Gastrocnemius medialis (tissue), 4 donors: ENCODE results near the gene IDH3B. TPM values are rescaled to one million over a fixed set of nuclear protein-coding genes. Genes with fewer than 3 reads are reported as not detected.

ENCODE experiments used
- ATAC-seq, 2 donors: fragments of 150-250 bp; one replicate each; pipeline ENCODE4 v1.9.1; 2016
- DNase-seq, 2 donors: peaks; one replicate each; pipeline ENCODE4 v3.0.0-alpha.2; 2019
- H3K27ac ChIP-seq, 4 donors: fragments of 200-600 bp; sonication (generic); 1 replicate in 1 of 4; 2 replicates in 3 of 4; pipeline ENCODE4 v1.5.1; 2016 to 2018; ENCODE audit warnings: mild to moderate bottlenecking in 2 of 4, moderate library complexity in 1 of 4
- H3K27me3 ChIP-seq, 3 donors: fragments of 200-600 bp; sonication (generic) in 2 of 3; 1 replicate in 1 of 3; 2 replicates in 2 of 3; pipeline versions ENCODE4 v1.5.1 to v1.6.0; 2016 to 2019; ENCODE audit warnings: mild to moderate bottlenecking in 1 of 3, moderate library complexity in 1 of 3
- H3K36me3 ChIP-seq, 2 donors: fragments of 200-600 bp; sonication (generic) in 1 of 2; one replicate each; pipeline ENCODE4 v1.5.1; 2017 to 2018
- H3K4me1 ChIP-seq, 2 donors: fragments of 200-600 bp; sonication (generic) in 1 of 2; one replicate each; pipeline ENCODE4 v1.5.1; 2016 to 2017; ENCODE audit warnings: mild to moderate bottlenecking in 2 of 2
- H3K4me3 ChIP-seq, 4 donors: fragments of 200-600 bp; sonication (generic) in 3 of 4; 1 replicate in 1 of 4; 2 replicates in 3 of 4; pipeline ENCODE4 v1.5.1; 2016 to 2019; ENCODE audit warnings: mild to moderate bottlenecking in 2 of 4
- H3K9me3 ChIP-seq, 3 donors: fragments of 200-600 bp; sonication (generic) in 2 of 3; 1 replicate in 1 of 3; 2 replicates in 2 of 3; pipeline ENCODE4 v1.5.1; 2016 to 2019
- CTCF ChIP-seq, 5 experiments: fragments of 450-650 bp in 3 of 5; fragments of 200-600 bp in 2 of 5; sonication (generic) in 2 of 5; IDR thresholded peaks in 4 of 5; conservative IDR thresholded peaks in 1 of 5; 1 replicate in 4 of 5; 2 replicates in 1 of 5; pipeline ENCODE4 v1.5.1; 2016 to 2019; ENCODE audit warnings: antibody characterized with exemption in 5 of 5, mild to moderate bottlenecking in 3 of 5, moderate library complexity in 3 of 5
- POLR2A ChIP-seq, 2 donors: fragments of 450-650 bp; IDR thresholded peaks; one replicate each; pipeline ENCODE4 v1.6.1; 2017; ENCODE audit warnings: antibody characterized with exemption in 2 of 2, mild to moderate bottlenecking in 2 of 2, moderate library complexity in 2 of 2
- in situ Hi-C, 4 donors: fragments of 200-750 bp; cut with MboI; loops; one replicate each; pipeline versions ENCODE4 v1.15.0 to v1.8.0; 2017; ENCODE audit warnings: low sequenced_read_pairs in 4 of 4
- intact Hi-C: fragments of 100-400 bp; cut with DNase I; formaldehyde crosslinking; loops from one replicate; pipeline ENCODE4 v1.15.1; 2023; ENCODE audit warnings: low total_unique reads
- total RNA-seq, 4 donors: library from RNA; depleted of rRNA; stranded (reverse); fragments of >200 nt; gene quantifications; one replicate each; pipeline versions ENCODE4 v1.1.0 to v1.2.3, GENCODE V29; 2016

Gene IDH3B
- total RNA-seq, 4 donors from 2014 or later: 95.5 to 176 (median 136) TPM

GRCh38 chr20:2703716-2704475, 39.9 kb upstream of the IDH3B start:
- Histone ChIP-seq H3K27ac (no peak overlapping the region), H3K36me3 (no peaks in the 10 kb centered on the region), H3K4me3 (no peak overlapping the region), H3K4me1 (no peaks in the 10 kb centered on the region), H3K9me3 (no peaks in the 10 kb centered on the region), H3K27me3 (no peaks in the 10 kb centered on the region)
- in situ Hi-C loops (loop anchor here in 1 of 4 donors (25.0 kb wide), 1 partner anchor 308 kb away; no protein-coding TSS in a partner anchor), intact Hi-C loops (no loop called here)
- no peak for TF ChIP-seq CTCF (IDR thresholded peaks at IDR 0.05 in 4 of 5, conservative IDR thresholded peaks at IDR 0.05 in 1 of 5)
- TF ChIP-seq POLR2A (IDR thresholded peaks at IDR 0.05): no peak
- no peak for ATAC-seq
- DNase-seq: no peak

GRCh38 chr20:2701671-2702081, 37.7 kb upstream of the IDH3B start:
- Histone ChIP-seq H3K4me3 (no peak overlapping the region), H3K36me3 (no peaks in the 10 kb centered on the region), H3K9me3 (no peaks in the 10 kb centered on the region), H3K4me1 (no peaks in the 10 kb centered on the region), H3K27me3 (peaks cover 0 to 4% (median 2%) of the 10 kb centered on the region in 3 donors), H3K27ac (no peak overlapping the region)
- ATAC-seq: no peak
- no peak for DNase-seq
- intact Hi-C loops (no loop called here), in situ Hi-C loops (loop anchor here in 1 of 4 donors (25.0 kb wide), 1 partner anchor 311 kb away; no protein-coding TSS in a partner anchor)
- TF ChIP-seq CTCF (IDR thresholded peaks at IDR 0.05 in 4 of 5, conservative IDR thresholded peaks at IDR 0.05 in 1 of 5) (no peak), POLR2A (IDR thresholded peaks at IDR 0.05) (no peak)

GRCh38 chr20:2700913-2701620, 37.1 kb upstream of the IDH3B start:
- TF ChIP-seq CTCF (IDR thresholded peaks at IDR 0.05 in 4 of 5, conservative IDR thresholded peaks at IDR 0.05 in 1 of 5) (no peak), POLR2A (IDR thresholded peaks at IDR 0.05) (no peak)
- ATAC-seq (no peak), DNase-seq (no peak)
- Histone ChIP-seq H3K9me3 (no peaks in the 10 kb centered on the region), H3K27ac (no peak overlapping the region), H3K27me3 (peaks cover 4 to 7% (median 4%) of the 10 kb centered on the region in 3 donors), H3K4me1 (no peaks in the 10 kb centered on the region), H3K36me3 (no peaks in the 10 kb centered on the region), H3K4me3 (no peak overlapping the region)
- intact Hi-C loops (no loop called here), in situ Hi-C loops (loop anchor here in 1 of 4 donors (25.0 kb wide), 1 partner anchor 311 kb away; no protein-coding TSS in a partner anchor)

- intact Hi-C loops: no loop called here
- in situ Hi-C loops: loop anchor here in 1 of 4 donors (25.0 kb wide), 1 partner anchor 312 kb away; no protein-coding TSS in a partner anchor
- Histone ChIP-seq H3K27ac (no peak overlapping the region), H3K36me3 (no peaks in the 10 kb centered on the region), H3K9me3 (no peaks in the 10 kb centered on the region), H3K27me3 (peaks cover 7 to 13% (median 11%) of the 10 kb centered on the region in 3 donors), H3K4me3 (no peak overlapping the region), H3K4me1 (no peaks in the 10 kb centered on the region)
- no peak for ATAC-seq
- no peak for TF ChIP-seq CTCF (IDR thresholded peaks at IDR 0.05 in 4 of 5, conservative IDR thresholded peaks at IDR 0.05 in 1 of 5)
- TF ChIP-seq POLR2A (IDR thresholded peaks at IDR 0.05): no peak
- DNase-seq: no peak
Measured at GRCh38 chr20:2699775-2700413, 35.9 kb upstream of the IDH3B start.
